Testis (tissue), 5 donors: ENCODE data around the gene DTX2. TPM values are rescaled to one million over a fixed set of nuclear protein-coding genes. Genes with fewer than 3 reads are reported as not detected.
A peak's percentile ranks its signal among the peaks of the same experiment; 100 is the strongest.
"Not testable (repeated sequence)": the region's sequence is repeated elsewhere in the genome, so short reads cannot be mapped to it uniquely, and the experiment has no call there.

Experiments
- DNase-seq: peaks from one replicate; pipeline ENCODE4 v3.0.0-alpha.2; 2019
- H3K27ac ChIP-seq, 2 donors: fragments of 200-600 bp; sonication (generic); one replicate each; pipeline ENCODE4 v1.5.1; 2019
- H3K27me3 ChIP-seq: fragments of 200-600 bp; sonication (generic); one replicate; pipeline ENCODE4 v1.5.1; 2019
- H3K36me3 ChIP-seq: fragments of 200-600 bp; sonication (generic); one replicate; pipeline ENCODE4 v1.5.1; 2017; ENCODE audit warnings: low read depth; ENCODE audit errors: missing control alignments
- H3K4me1 ChIP-seq: fragments of 200-600 bp; sonication (generic); one replicate; pipeline ENCODE4 v1.5.1; 2019
- H3K4me3 ChIP-seq, 2 donors: fragments of 200-600 bp; sonication (generic); one replicate each; pipeline ENCODE4 v1.5.1; 2017 to 2019
- H3K9me3 ChIP-seq: fragments of 200-600 bp; sonication (generic); one replicate; pipeline ENCODE4 v1.5.1; 2017
- CTCF ChIP-seq, 3 experiments: fragments of 450-650 bp in 2 of 3; fragments of 200-600 bp in 1 of 3; sonication (generic) in 1 of 3; IDR thresholded peaks; one replicate each; pipeline ENCODE4 v1.5.1; 2016 to 2019; ENCODE audit warnings: antibody characterized with exemption in 3 of 3, mild to moderate bottlenecking in 2 of 3, moderate library complexity in 1 of 3
- POLR2A ChIP-seq: fragments of 450-650 bp; IDR thresholded peaks from one replicate; pipeline ENCODE4 v1.6.1; 2017; ENCODE audit warnings: antibody characterized with exemption, mild to moderate bottlenecking, moderate library complexity
- WGBS, 2 donors: methylation state at CpG; one replicate each; pipeline ENCODE4 v1.1.5; 2018; 5-methylcytosine and 5-hydroxymethylcytosine counted together
- intact Hi-C: fragments of 100-400 bp; cut with DNase I; formaldehyde crosslinking; loops from one replicate; pipeline ENCODE4 v1.15.1; 2023; ENCODE audit warnings: low total_unique reads
- long read RNA-seq, 2 donors: transcript quantifications; one replicate each; lab custom pipeline, GENCODE V29; 2026
- polyA plus RNA-seq: library from polyadenylated mRNA; stranded (reverse); fragments of 350-450 nt; fragmentation: Illumina TruSeq; extraction: RNeasy Lipid Tissue Mini Kit (QIAGEN cat#74804); gene quantifications from one replicate; pipeline ENCODE4 v1.2.3, GENCODE V29; 2014; ENCODE audit warnings: low read depth, low replicate concordance; ENCODE audit not compliant: insufficient read depth
- total RNA-seq, 2 donors: library from RNA; depleted of rRNA; stranded (reverse); fragments of >200 nt; gene quantifications; one replicate each; pipeline ENCODE4 v1.2.3, GENCODE V29; 2016

The DTX2 gene
- total RNA-seq (100 to 1,000 TPM; 200 to 239 TPM), polyA plus RNA-seq (65.1 TPM)
- long read RNA-seq, donor 1, partial matches to known transcripts, result 0 of 4 reads
- long read RNA-seq, donor 1, other reads (novel, unspliced or antisense), result 0 of 4 reads
- long read RNA-seq, donor 2, partial matches to known transcripts, result 6 of 6 reads
- long read RNA-seq, donor 2, other reads (novel, unspliced or antisense), result 0 of 6 reads

- H3K36me3 ChIP-seq, H3K4me1 ChIP-seq, H3K27me3 ChIP-seq, intact Hi-C loops, H3K9me3 ChIP-seq: not testable (repeated sequence)
- H3K27ac ChIP-seq, result peak within 1 kb of the TSS; percentile 76 to 79
- DNase-seq, result peak; percentile 36
- peak within 1 kb of the TSS; percentile 61 to 71 for H3K4me3 ChIP-seq
- no CpG with 5 or more reads among the region's 54 CpGs for WGBS, 2 donors
Measured at GRCh38 chr7:76461464-76462101, at the start of gene DTX2. TSS of gene DTX2 (plus strand) at chr7:76461709. CDS start at chr7:76480510, 18,801 bp downstream.

- DNase-seq, result no peak
- H3K4me3 ChIP-seq, result no peak overlapping the region
- no peaks in the 10 kb centered on the region for H3K4me1 ChIP-seq
- no peaks in the 10 kb centered on the region for H3K27me3 ChIP-seq
- TF ChIP-seq CTCF (IDR thresholded peaks at IDR 0.05), result no peak
- TF ChIP-seq POLR2A, result no peak
- no peaks in the 10 kb centered on the region for H3K36me3 ChIP-seq
- intact Hi-C loops, result no loop called here
- H3K27ac ChIP-seq, result no peak overlapping the region
- 85 to 86% methylated on average over 5 of the region's 5 CpGs for WGBS, 2 donors
- H3K9me3 ChIP-seq, result no peaks in the 10 kb centered on the region
Measured at GRCh38 chr7:76412249-76412648, 49.3 kb upstream of the DTX2 start.

- H3K4me3 ChIP-seq, intact Hi-C loops, H3K27ac ChIP-seq, DNase-seq, H3K36me3 ChIP-seq, H3K27me3 ChIP-seq, H3K9me3 ChIP-seq, H3K4me1 ChIP-seq: not testable (repeated sequence)
- 95 to 96% methylated on average over 10 of the region's 10 CpGs for WGBS, 2 donors
Measured at GRCh38 chr7:76417654-76418310, 43.7 kb upstream of the DTX2 start.

GRCh38 chr7:76421097-76421496 lies 40.4 kb upstream of the DTX2 start:
- H3K27ac ChIP-seq, intact Hi-C loops, H3K36me3 ChIP-seq, DNase-seq, H3K9me3 ChIP-seq, H3K4me3 ChIP-seq, H3K4me1 ChIP-seq, H3K27me3 ChIP-seq: not testable (repeated sequence)
- 86 to 87% methylated on average over 4 to 6 of the region's 6 CpGs for WGBS, 2 donors

GRCh38 chr7:76423666-76424412 lies 37.7 kb upstream of the DTX2 start:
- Histone ChIP-seq H3K36me3 (no peaks in the 10 kb centered on the region), H3K27me3 (no peaks in the 10 kb centered on the region), H3K27ac (no peak overlapping the region), H3K4me3 (no peak overlapping the region), H3K9me3 (no peaks in the 10 kb centered on the region), H3K4me1 (no peaks in the 10 kb centered on the region)
- WGBS, 2 donors, result 66 to 67% methylated on average over 12 to 15 of the region's 15 CpGs
- no peak for DNase-seq
- TF ChIP-seq CTCF (IDR thresholded peaks at IDR 0.05) (no peak), POLR2A (no peak)
- intact Hi-C loops, result no loop called here
